CD14-positive monocyte (primary cell): Measurements from ENCODE around the gene PANK1. TPM values are rescaled to one million over a fixed set of nuclear protein-coding genes. Genes with fewer than 3 reads are reported as not detected.

Source experiments
- DNase-seq, 3 donors: peaks; one replicate each; pipeline ENCODE4 v3.0.0-alpha.2; 2011 to 2022
- H2AFZ ChIP-seq: 2 replicates; pipeline ENCODE4 v1.6.0; 2012; ENCODE audit warnings: mild to moderate bottlenecking, low read depth, low read length, inconsistent platforms; ENCODE audit not compliant: insufficient read depth, poor library complexity, severe bottlenecking
- H3K27ac ChIP-seq, 2 donors: 1 replicate in 1 of 2; 2 replicates in 1 of 2; pipeline ENCODE4 v1.5.1; 2012 to 2013; ENCODE audit warnings: low read length in 2 of 2, control low read depth in 1 of 2, inconsistent platforms in 1 of 2, low read depth in 1 of 2, mild to moderate bottlenecking in 1 of 2
- H3K27me3 ChIP-seq, 2 donors: one replicate each; pipeline versions ENCODE4 v1.6.0 to v1.6.1; 2011 to 2013; ENCODE audit warnings: low read length in 2 of 2; ENCODE audit not compliant: control insufficient read depth in 2 of 2, insufficient read depth in 2 of 2
- H3K36me3 ChIP-seq, 2 donors: replicated peaks in 1 of 2; 1 replicate in 1 of 2; 2 replicates in 1 of 2; pipeline versions ENCODE4 v1.5.1 to v1.6.1; 2012 to 2013; ENCODE audit warnings: low read length in 2 of 2, control low read depth in 1 of 2, inconsistent platforms in 1 of 2, mild to moderate bottlenecking in 1 of 2; ENCODE audit not compliant: insufficient read depth in 2 of 2, control insufficient read depth in 1 of 2
- H3K4me1 ChIP-seq, 2 donors: 1 replicate in 1 of 2; 2 replicates in 1 of 2; pipeline versions ENCODE4 v1.5.1 to v1.6.1; 2012 to 2013; ENCODE audit warnings: low read length in 2 of 2, control low read depth in 1 of 2, inconsistent platforms in 1 of 2, mild to moderate bottlenecking in 1 of 2, moderate library complexity in 1 of 2; ENCODE audit not compliant: insufficient read depth in 2 of 2, control insufficient read depth in 1 of 2
- H3K4me2 ChIP-seq: replicated peaks from 2 replicates; pipeline ENCODE3; 2012; ENCODE audit warnings: low read length, moderate library complexity, mild to moderate bottlenecking; ENCODE audit not compliant: poor library complexity, severe bottlenecking; ENCODE audit errors: extremely low read depth
- H3K4me3 ChIP-seq, 3 experiments: fragments of 200-600 bp in 1 of 3; sonication (generic) in 1 of 3; replicated peaks in 1 of 3; 1 replicate in 2 of 3; 2 replicates in 1 of 3; pipeline ENCODE4 v1.5.1; 2011 to 2013; ENCODE audit warnings: low read length in 3 of 3, mild to moderate bottlenecking in 3 of 3, control low read depth in 2 of 3, low read depth in 2 of 3, inconsistent platforms in 1 of 3, moderate library complexity in 1 of 3
- H3K79me2 ChIP-seq: 2 replicates; pipeline ENCODE4 v1.6.0; 2012; ENCODE audit warnings: mild to moderate bottlenecking, control low read depth, inconsistent platforms, low read length, moderate library complexity; ENCODE audit not compliant: insufficient read depth
- H3K9ac ChIP-seq: 2 replicates; pipeline ENCODE4 v1.6.0; 2017; ENCODE audit warnings: low read length, mild to moderate bottlenecking; ENCODE audit not compliant: insufficient read depth, poor library complexity, severe bottlenecking
- H3K9me3 ChIP-seq, 2 donors: replicated peaks in 1 of 2; 1 replicate in 1 of 2; 2 replicates in 1 of 2; pipeline versions ENCODE4 v1.5.1 to v1.6.1; 2012 to 2013; ENCODE audit warnings: low read length in 2 of 2, control low read depth in 1 of 2; ENCODE audit not compliant: control insufficient read depth in 1 of 2, insufficient read depth in 1 of 2
- H4K20me1 ChIP-seq: 2 replicates; pipeline ENCODE4 v1.6.0; 2012; ENCODE audit warnings: mild to moderate bottlenecking, low read length, control low read depth, moderate library complexity; ENCODE audit not compliant: insufficient read depth
- H3K27ac Mint-ChIP-seq, 7 donors: one replicate each; pipeline ENCODE4 v1.8.0; 2020; ENCODE audit warnings: mild to moderate bottlenecking in 7 of 7, mixed read lengths in 7 of 7, moderate library complexity in 6 of 7, inconsistent platforms in 2 of 7
- H3K27me3 Mint-ChIP-seq, 3 donors: one replicate each; pipeline ENCODE4 v1.8.0; 2021 to 2022; ENCODE audit warnings: low read depth in 3 of 3, mild to moderate bottlenecking in 3 of 3, mixed read lengths in 3 of 3, moderate library complexity in 3 of 3, inconsistent platforms in 1 of 3
- H3K36me3 Mint-ChIP-seq, 2 donors: one replicate each; pipeline ENCODE4 v1.8.0; 2020; ENCODE audit warnings: mixed read lengths in 2 of 2, inconsistent platforms in 1 of 2, mild to moderate bottlenecking in 1 of 2
- H3K4me1 Mint-ChIP-seq: one replicate; pipeline ENCODE4 v1.8.0; 2020; ENCODE audit warnings: mild to moderate bottlenecking, mixed read lengths
- H3K4me3 Mint-ChIP-seq, 2 donors: one replicate each; pipeline ENCODE4 v1.8.0; 2020; ENCODE audit warnings: mild to moderate bottlenecking in 2 of 2, mixed read lengths in 2 of 2, moderate library complexity in 1 of 2
- H3K9me3 Mint-ChIP-seq, 7 donors: one replicate each; pipeline ENCODE4 v1.8.0; 2020 to 2022; ENCODE audit warnings: mixed read lengths in 7 of 7, mild to moderate bottlenecking in 6 of 7, moderate library complexity in 6 of 7, inconsistent platforms in 2 of 7
- CTCF ChIP-seq: fragments of 200-600 bp; IDR thresholded peaks from one replicate; pipeline ENCODE4 v1.8.0; 2022; ENCODE audit warnings: antibody characterized with exemption, mild to moderate bottlenecking
- WGBS: methylation state at CpG from one replicate; pipeline ENCODE4 v1.1.5; 2013; ENCODE audit warnings: missing lambda C conversion rate; ENCODE audit not compliant: insufficient coverage; 5-methylcytosine and 5-hydroxymethylcytosine counted together
- intact Hi-C, 2 donors: fragments of 100-400 bp; cut with micrococcal nuclease; formaldehyde crosslinking; loops; one replicate each; pipeline versions ENCODE4 v1.15.0 to v1.15.1; 2023
- polyA plus RNA-seq, 3 donors: library from polyadenylated mRNA; depleted of rRNA in 1 of 3; unstranded in 2 of 3; stranded (reverse) in 1 of 3; fragments of 300-500 nt in 2 of 3; fragments of >200 nt in 1 of 3; fragmentation: Illumina TruSeq in 2 of 3; gene quantifications; 1 replicate in 2 of 3; 2 replicates in 1 of 3; pipeline ENCODE4 v1.2.3, GENCODE V29; 2012 to 2021

PANK1 gene
- polyA plus RNA-seq, 3 donors = 0.31 to 0.67 (median 0.61) TPM

- intact Hi-C loops = no loop called here
- peaks cover 7% of the 10 kb centered on the region for H3K4me1 Mint-ChIP-seq
Observed at GRCh38 chr10:89666138-89666537, 21.1 kb upstream of the PANK1 start.

DNA sequence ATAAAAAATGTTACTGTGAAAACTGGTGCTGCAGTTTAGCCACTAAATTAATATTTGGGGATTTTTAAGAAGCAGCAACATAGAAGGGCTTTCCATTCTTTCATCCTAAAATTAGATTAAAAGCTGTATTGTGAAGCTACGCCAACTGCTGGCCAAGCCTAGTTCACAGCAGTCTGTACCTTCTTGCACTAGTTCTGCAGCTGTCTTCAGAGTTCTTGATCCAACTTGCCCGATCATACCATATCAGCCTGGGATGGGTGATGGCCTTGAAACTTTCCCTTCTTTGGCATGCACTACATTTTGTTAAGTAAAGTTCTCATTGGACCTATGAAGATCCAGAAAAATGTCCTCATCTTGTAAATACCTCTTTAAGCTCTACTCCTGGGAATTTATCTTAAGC, 20.3 kb upstream of the PANK1 start:
- no peak overlapping the region for H2AFZ ChIP-seq
- no peak overlapping the region for H3K4me3 Mint-ChIP-seq

More at GRCh38 chr10:89666138-89666537, 21.1 kb upstream of the PANK1 start:
- Mint-ChIP-seq H3K9me3 (peaks cover 0 to 4% (median 0%) of the 10 kb centered on the region in 7 donors), H3K36me3 (no peaks in the 10 kb centered on the region), H3K27ac (no peak overlapping the region), H3K4me3 (no peak overlapping the region), H3K27me3 (peaks cover 0 to 4% (median 3%) of the 10 kb centered on the region in 3 donors)
- Histone ChIP-seq H3K9me3 (no peaks in the 10 kb centered on the region), H3K79me2 (no peaks in the 10 kb centered on the region), H2AFZ (no peak overlapping the region), H3K4me2 (no peak overlapping the region), H3K4me3 (no peak overlapping the region), H3K27ac (no peak overlapping the region), H3K27me3 (no peaks in the 10 kb centered on the region), H3K9ac (no peak overlapping the region), H3K36me3 (no peaks in the 10 kb centered on the region), H4K20me1 (no peaks in the 10 kb centered on the region), H3K4me1 (no peaks in the 10 kb centered on the region)
- 100% methylated on average over 1 of the region's 1 CpG for WGBS
- DNase-seq = no peak
- no peak for TF ChIP-seq CTCF

More for the DNA sequence above, 20.3 kb upstream of the PANK1 start:
- H3K27ac Mint-ChIP-seq = no peak overlapping the region
- peaks cover 7% of the 10 kb centered on the region for H3K4me1 Mint-ChIP-seq
- H3K9me3 ChIP-seq = no peaks in the 10 kb centered on the region
- DNase-seq = no peak
- no CpG with 5 or more reads among the region's 2 CpGs for WGBS
- H3K27ac ChIP-seq = no peak overlapping the region
- no peaks in the 10 kb centered on the region for H3K79me2 ChIP-seq
- peaks cover 0 to 4% (median 1%) of the 10 kb centered on the region in 3 donors for H3K27me3 Mint-ChIP-seq
- H3K4me3 ChIP-seq = no peak overlapping the region
- no peaks in the 10 kb centered on the region for H4K20me1 ChIP-seq
- intact Hi-C loops = no loop called here
- H3K4me2 ChIP-seq = no peak overlapping the region
- TF ChIP-seq CTCF = no peak
- H3K36me3 Mint-ChIP-seq = no peaks in the 10 kb centered on the region
- peaks cover 0 to 4% (median 0%) of the 10 kb centered on the region in 7 donors for H3K9me3 Mint-ChIP-seq
- no peaks in the 10 kb centered on the region for H3K27me3 ChIP-seq
- no peaks in the 10 kb centered on the region for H3K4me1 ChIP-seq
- H3K36me3 ChIP-seq = no peaks in the 10 kb centered on the region
- H3K9ac ChIP-seq = no peak overlapping the region
